ENCODE data around the gene SSR1. TPM values are rescaled to one million over a fixed set of nuclear protein-coding genes. Genes with fewer than 3 reads are reported as not detected.

The SSR1 gene
- total RNA-seq, 1 donor from 2014 or later, result 289 TPM

- no peak overlapping the region for H3K4me3 ChIP-seq (ENCODE audit: insufficient read depth, low read depth, low read length)
- peaks cover 11% of the 10 kb centered on the region for H3K4me1 Mint-ChIP-seq (ENCODE audit: low read depth, unreplicated experiment)
- H3K27ac ChIP-seq (ENCODE audit: low read depth, low read length), result no peak overlapping the region
- no peak overlapping the region for H3K4me2 ChIP-seq (ENCODE audit: low read length)
- DNase-seq (ENCODE audit: low read depth) (no peak), FAIRE-seq (no peak)
- no peaks in the 10 kb centered on the region for H3K4me1 ChIP-seq (ENCODE audit: insufficient read depth, low read length)
- H3K27ac Mint-ChIP-seq (ENCODE audit: unreplicated experiment), result peak overlapping the region; percentile 34
- H4K20me1 ChIP-seq (ENCODE audit: insufficient read depth, low read length), result peaks cover 8% of the 10 kb centered on the region
- H3K9ac ChIP-seq (ENCODE audit: low read length), result no peak overlapping the region
- peaks cover 3% of the 10 kb centered on the region for H3K9me3 Mint-ChIP-seq (ENCODE audit: unreplicated experiment)
- H3K27me3 ChIP-seq (ENCODE audit: insufficient read depth, low read length), result no peaks in the 10 kb centered on the region
- H3K36me3 ChIP-seq (ENCODE audit: insufficient read depth, low read length), result peaks cover 7% of the 10 kb centered on the region
- no peaks in the 10 kb centered on the region for H3K36me3 Mint-ChIP-seq (ENCODE audit: low read depth, unreplicated experiment)
- H3K27me3 Mint-ChIP-seq (ENCODE audit: low read depth, unreplicated experiment), result no peaks in the 10 kb centered on the region
- H3K9me3 ChIP-seq (ENCODE audit: insufficient read depth, low read depth, low read length), result no peaks in the 10 kb centered on the region
- no peak overlapping the region for H2AFZ ChIP-seq (ENCODE audit: low read depth, low read length)
- H3K79me2 ChIP-seq (ENCODE audit: insufficient read depth, low read length), result no peaks in the 10 kb centered on the region
- TF ChIP-seq EZH2 (IDR thresholded peaks at IDR 0.05; ENCODE audit: insufficient read depth, low read length), result no peak
- no peak for TF ChIP-seq CTCF (IDR thresholded peaks at IDR 0.05; ENCODE audit: insufficient read depth, low read depth, low read length)
- H3K4me3 Mint-ChIP-seq (ENCODE audit: unreplicated experiment), result no peak overlapping the region
Observed at GRCh38 chr6:7254980-7255835, 57.8 kb downstream of the SSR1 start.

- Mint-ChIP-seq H3K27ac (ENCODE audit: unreplicated experiment) (no peak overlapping the region), H3K36me3 (ENCODE audit: low read depth, unreplicated experiment) (peaks cover under 1% of the 10 kb centered on the region), H3K4me3 (ENCODE audit: unreplicated experiment) (no peak overlapping the region), H3K27me3 (ENCODE audit: low read depth, unreplicated experiment) (no peaks in the 10 kb centered on the region), H3K9me3 (ENCODE audit: unreplicated experiment) (peaks cover 3% of the 10 kb centered on the region), H3K4me1 (ENCODE audit: low read depth, unreplicated experiment) (peaks cover 3% of the 10 kb centered on the region)
- H3K4me3 ChIP-seq (ENCODE audit: insufficient read depth, low read depth, low read length), result no peak overlapping the region
- FAIRE-seq, result no peak
- no peak overlapping the region for H3K27ac ChIP-seq (ENCODE audit: low read depth, low read length)
- no peaks in the 10 kb centered on the region for H3K4me1 ChIP-seq (ENCODE audit: insufficient read depth, low read length)
- H3K27me3 ChIP-seq (ENCODE audit: insufficient read depth, low read length), result no peaks in the 10 kb centered on the region
- H4K20me1 ChIP-seq (ENCODE audit: insufficient read depth, low read length), result peaks cover 13% of the 10 kb centered on the region
- no peaks in the 10 kb centered on the region for H3K9me3 ChIP-seq (ENCODE audit: insufficient read depth, low read depth, low read length)
- H3K4me2 ChIP-seq (ENCODE audit: low read length), result no peak overlapping the region
- no peak for TF ChIP-seq CTCF (IDR thresholded peaks at IDR 0.05; ENCODE audit: insufficient read depth, low read depth, low read length)
- TF ChIP-seq EZH2 (IDR thresholded peaks at IDR 0.05; ENCODE audit: insufficient read depth, low read length), result no peak
- peaks cover 11% of the 10 kb centered on the region for H3K36me3 ChIP-seq (ENCODE audit: insufficient read depth, low read length)
- no peak overlapping the region for H3K9ac ChIP-seq (ENCODE audit: low read length)
- no peak for DNase-seq (ENCODE audit: low read depth)
- no peak overlapping the region for H2AFZ ChIP-seq (ENCODE audit: low read depth, low read length)
- H3K79me2 ChIP-seq (ENCODE audit: insufficient read depth, low read length), result no peaks in the 10 kb centered on the region
Observed at GRCh38 chr6:7252390-7252789, 60.6 kb downstream of the SSR1 start.

Measured in astrocyte (in vitro differentiated cells and primary cell).